NCI-H1048 (cell line): ENCODE measurements around the gene SKAP1.
"Not testable (repeated sequence)": the region's sequence is repeated elsewhere in the genome, so short reads cannot be mapped to it uniquely, and the experiment has no call there.

Experiments
- DNase-seq: peaks from one replicate; lab custom pipeline; 2025; lab: John Stamatoyannopoulos, UW

Gene SKAP1

GRCh38 chr17:48282303-48282702, 147.7 kb downstream of the SKAP1 start:
- DNase-seq = no peak

- DNase-seq = no peak
These were observed 151.1 kb downstream of the SKAP1 start for GRCh38 chr17:48278760-48279491.

- no peak for DNase-seq
These were observed 153.2 kb downstream of the SKAP1 start for GRCh38 chr17:48276776-48277175.

- DNase-seq = no peak
These were observed 159.1 kb downstream of the SKAP1 start for GRCh38 chr17:48270899-48271298.

- DNase-seq = no peak
These were observed 160.8 kb downstream of the SKAP1 start for GRCh38 chr17:48269209-48269608.

- no peak for DNase-seq
These were observed 166.3 kb downstream of the SKAP1 start for GRCh38 chr17:48263731-48264035.

GRCh38 chr17:48262982-48263730, 166.9 kb downstream of the SKAP1 start:
- DNase-seq = no peak

- DNase-seq = no peak
These were observed 168.6 kb downstream of the SKAP1 start for GRCh38 chr17:48261297-48261880.

GRCh38 chr17:48259694-48260291, 170.2 kb downstream of the SKAP1 start:
- no peak for DNase-seq

- no peak for DNase-seq
These were observed 171.7 kb downstream of the SKAP1 start for GRCh38 chr17:48258331-48258730.

GRCh38 chr17:48255759-48256158, 174.3 kb downstream of the SKAP1 start:
- no peak for DNase-seq

GRCh38 chr17:48254896-48255295, 175.1 kb downstream of the SKAP1 start:
- no peak for DNase-seq

GRCh38 chr17:48253975-48254374, 176.0 kb downstream of the SKAP1 start:
- no peak for DNase-seq

- no peak for DNase-seq
These were observed 178.1 kb downstream of the SKAP1 start for GRCh38 chr17:48251950-48252349.

- DNase-seq = no peak
These were observed 179.1 kb downstream of the SKAP1 start for GRCh38 chr17:48250949-48251348.

- DNase-seq = not testable (repeated sequence)
These were observed 180.0 kb downstream of the SKAP1 start for GRCh38 chr17:48250059-48250458.

- no peak for DNase-seq
These were observed 182.4 kb downstream of the SKAP1 start for GRCh38 chr17:48247603-48248002.

- DNase-seq = no peak
These were observed 183.0 kb downstream of the SKAP1 start for GRCh38 chr17:48247038-48247437.

GRCh38 chr17:48246612-48247011, 183.4 kb downstream of the SKAP1 start:
- no peak for DNase-seq

- not testable (repeated sequence) for DNase-seq
These were observed 184.5 kb downstream of the SKAP1 start for GRCh38 chr17:48245465-48246033.

GRCh38 chr17:48244814-48245213, 185.2 kb downstream of the SKAP1 start:
- DNase-seq = no peak

GRCh38 chr17:48244121-48244711, 185.8 kb downstream of the SKAP1 start:
- DNase-seq = no peak
